Heart right ventricle (tissue), 16 donors: Measurements from ENCODE around the gene CMTM7. TPM values are rescaled to one million over a fixed set of nuclear protein-coding genes. Genes with fewer than 3 reads are reported as not detected.

Source experiments
- ATAC-seq, 8 donors: fragments of 200-7000 bp; cut with Tn5 transposase; one replicate each; pipeline ENCODE4 v1.9.1; 2020; ENCODE audit warnings: mild to moderate bottlenecking in 8 of 8, moderate library complexity in 8 of 8, moderate number of reproducible peaks in 1 of 8
- DNase-seq, 2 donors: peaks; one replicate each; pipeline ENCODE4 v3.0.0-alpha.2; 2020
- H3K27ac ChIP-seq, 10 donors: fragments of 200-600 bp; sonication (generic) in 2 of 10; one replicate each; pipeline versions ENCODE4 v1.5.0 to v1.8.0; 2020 to 2022; ENCODE audit warnings: mild to moderate bottlenecking in 3 of 10
- H3K27me3 ChIP-seq, 7 donors: fragments of 200-600 bp; one replicate each; pipeline ENCODE4 v1.8.0; 2021 to 2022; ENCODE audit warnings: mild to moderate bottlenecking in 2 of 7
- H3K36me3 ChIP-seq, 9 donors: fragments of 200-600 bp; sonication (generic) in 1 of 9; one replicate each; pipeline versions ENCODE4 v1.5.0 to v1.8.0; 2020 to 2022; ENCODE audit warnings: mild to moderate bottlenecking in 2 of 9
- H3K4me1 ChIP-seq, 9 donors: fragments of 200-600 bp; sonication (generic) in 1 of 9; one replicate each; pipeline versions ENCODE4 v1.5.0 to v1.8.0; 2020 to 2022; ENCODE audit warnings: mild to moderate bottlenecking in 4 of 9
- H3K4me3 ChIP-seq, 10 donors: fragments of 200-600 bp; sonication (generic) in 2 of 10; one replicate each; pipeline versions ENCODE4 v1.5.0 to v1.8.0; 2020 to 2022; ENCODE audit warnings: mild to moderate bottlenecking in 7 of 10, moderate library complexity in 2 of 10
- H3K9me3 ChIP-seq, 11 donors: fragments of 200-600 bp in 10 of 11; sonication (generic) in 2 of 11; one replicate each; pipeline versions ENCODE4 v1.5.0 to v1.8.0; 2013 to 2022; ENCODE audit warnings: mild to moderate bottlenecking in 2 of 11, control low read depth in 1 of 11, moderate library complexity in 1 of 11
- WGBS, 2 donors: extraction: QIAGEN DNeasy Blood & Tissue Kit; methylation state at CpG; one replicate each; pipeline ENCODE4 v1.1.7; 2013; ENCODE audit warnings: inconsistent platforms in 1 of 2; 5-methylcytosine and 5-hydroxymethylcytosine counted together
- intact Hi-C, 10 donors: fragments of 100-400 bp; cut with DNase I; formaldehyde crosslinking; loops; one replicate each; pipeline versions ENCODE4 v1.11.1 to v1.14.2; 2022
- polyA plus RNA-seq, 2 donors: library from polyadenylated mRNA; stranded (reverse); fragments of 200-250 nt; gene quantifications; one replicate each; pipeline ENCODE4 v1.2.3, GENCODE V29; 2013
- total RNA-seq, 10 donors: library from RNA; stranded (reverse); fragmentation: NEBNext Ultra II Directional in 3 of 10; extraction: Animal tissue kit (Norgen Biotek cat#: 25700) in 3 of 10; gene quantifications; one replicate each; pipeline versions ENCODE4 v1.2.1 to v1.2.4, GENCODE V29; 2021 to 2023
- TF ChIP-seq, protein P1 (sequence below), 9 donors: fragments of 200-600 bp; sonication (generic) in 2 of 9; IDR thresholded peaks; one replicate each; pipeline versions ENCODE4 v1.5.0 to v1.8.0; 2021 to 2022; ENCODE audit warnings: antibody characterized with exemption in 9 of 9, mild to moderate bottlenecking in 5 of 9, moderate library complexity in 1 of 9
- donor health status: Arrhythmogenic right ventricular cardiomyopathy.
- donor health status: ischemic (EF 13 %, LVEDD 7.1; RV severe dilation, severe dysfunction).
- donor health status: healthy with polysubstance abuse.
- donor health status: DM: no; HTN: yes; CAD: no.
- donor health status: DM: no; HTN: no; CAD: no.
- donor health status: ischemic (EF 25% LVEDD 6.9; RV normal size, moderate dysfunction).
- donor health status: ischemic (EF 25% LVEDD 5.7; RV mildly dilated, moderate dysfunction).
- donor health status: healthy.
- donor health status: DM: yes; HTN: yes; CAD: no.
- donor health status: Ischemic cardiomyopathy.
- donor health status: ischemic (EF 35%, LVEDD 5.7; RV mildly dilated, moderate dysfunction).
- donor health status: nonischemic (EF 11% LVEDD 7.7; RV severe dilation, severe dysfunction).
- donor health status: DM: yes; HTN: yes; CAD: no.
- donor health status: PGD.
- donor health status: ischemic (EF 29% LVEDD 5.4; RV normal size, mild dysfunction).
- donor health status: nonischemic (EF 23%, LVEDD 6.1; RV moderate dilation, normal function).

Gene CMTM7
- total and polyA plus RNA-seq, 12 donors, result 1.7 to 9.2 (median 3.0) TPM

DNA sequence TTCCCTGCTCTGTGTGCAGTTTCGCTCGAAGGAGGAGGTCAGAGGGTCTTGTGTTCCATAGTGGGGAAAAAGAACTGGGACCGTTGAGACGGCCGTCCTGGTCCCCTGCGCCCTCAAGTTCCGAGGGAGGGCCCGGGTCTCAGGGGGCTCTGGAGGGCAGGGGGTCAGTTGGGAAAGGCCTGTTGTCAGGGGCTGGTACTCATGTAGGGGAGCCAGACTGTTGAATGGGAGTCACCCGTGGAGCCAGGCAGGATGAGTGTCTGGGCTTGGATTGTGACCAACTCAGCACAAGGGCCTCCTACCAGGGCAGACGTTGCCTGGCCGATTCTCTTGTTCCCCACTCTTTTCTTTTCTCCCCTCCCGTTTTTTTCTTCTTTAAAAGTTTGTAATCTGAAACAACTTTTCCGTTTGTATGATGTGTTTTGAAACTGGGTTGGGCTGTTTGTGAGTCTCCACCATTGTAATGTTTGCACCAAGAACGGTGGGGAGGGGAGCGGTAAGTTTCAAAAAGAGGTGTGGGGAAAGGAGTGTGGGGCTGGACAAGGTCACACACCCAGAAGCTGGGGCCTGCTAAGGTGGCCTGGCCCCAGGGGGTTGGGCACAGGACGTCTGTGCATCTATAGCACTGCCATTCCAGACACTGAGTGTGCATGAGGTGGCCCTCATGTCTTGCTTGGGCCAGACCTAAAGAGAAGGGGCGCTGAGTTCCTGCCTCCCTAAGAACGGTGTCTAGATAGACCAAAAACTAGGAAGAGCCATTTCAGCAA, 1.1 kb downstream of the CMTM7 start:
- WGBS, 2 donors, result 33 to 38% methylated on average over 18 of the region's 18 CpGs
- Histone ChIP-seq H3K27ac (peak overlapping the region in 9 of 10 donors; percentile 80 to 96 (median 88)), H3K36me3 (no peaks in the 10 kb centered on the region), H3K4me1 (peaks cover 0 to 41% (median 12%) of the 10 kb centered on the region in 9 donors), H3K27me3 (no peaks in the 10 kb centered on the region), H3K9me3 (no peaks in the 10 kb centered on the region), H3K4me3 (peak overlapping the region; percentile 58 to 95 (median 76))
- TF ChIP-seq, protein P1, sequence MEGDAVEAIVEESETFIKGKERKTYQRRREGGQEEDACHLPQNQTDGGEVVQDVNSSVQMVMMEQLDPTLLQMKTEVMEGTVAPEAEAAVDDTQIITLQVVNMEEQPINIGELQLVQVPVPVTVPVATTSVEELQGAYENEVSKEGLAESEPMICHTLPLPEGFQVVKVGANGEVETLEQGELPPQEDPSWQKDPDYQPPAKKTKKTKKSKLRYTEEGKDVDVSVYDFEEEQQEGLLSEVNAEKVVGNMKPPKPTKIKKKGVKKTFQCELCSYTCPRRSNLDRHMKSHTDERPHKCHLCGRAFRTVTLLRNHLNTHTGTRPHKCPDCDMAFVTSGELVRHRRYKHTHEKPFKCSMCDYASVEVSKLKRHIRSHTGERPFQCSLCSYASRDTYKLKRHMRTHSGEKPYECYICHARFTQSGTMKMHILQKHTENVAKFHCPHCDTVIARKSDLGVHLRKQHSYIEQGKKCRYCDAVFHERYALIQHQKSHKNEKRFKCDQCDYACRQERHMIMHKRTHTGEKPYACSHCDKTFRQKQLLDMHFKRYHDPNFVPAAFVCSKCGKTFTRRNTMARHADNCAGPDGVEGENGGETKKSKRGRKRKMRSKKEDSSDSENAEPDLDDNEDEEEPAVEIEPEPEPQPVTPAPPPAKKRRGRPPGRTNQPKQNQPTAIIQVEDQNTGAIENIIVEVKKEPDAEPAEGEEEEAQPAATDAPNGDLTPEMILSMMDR (IDR thresholded peaks at IDR 0.05), result peak in 1 of 9 donors; percentile 3
- DNase-seq (peak; percentile 30 to 59), ATAC-seq (peak; percentile 55 to 83 (median 69))
- intact Hi-C loops, result loop anchor here in 3 of 10 donors (5.0 to 10.0 kb wide), 3 partner anchors 75 to 218 kb away; no protein-coding TSS in a partner anchor

- Histone ChIP-seq H3K4me3 (no peak overlapping the region), H3K27me3 (no peaks in the 10 kb centered on the region), H3K36me3 (no peaks in the 10 kb centered on the region), H3K4me1 (peaks cover 0 to 69% (median 31%) of the 10 kb centered on the region in 9 donors), H3K27ac (peak overlapping the region in 1 of 10 donors; percentile 12), H3K9me3 (no peaks in the 10 kb centered on the region)
- DNase-seq (no peak), ATAC-seq (no peak)
- WGBS, 2 donors, result 25 to 30% methylated on average over 2 of the region's 2 CpGs
- TF ChIP-seq, protein P1 (IDR thresholded peaks at IDR 0.05), result no peak
- intact Hi-C loops, result loop anchor here in 6 of 10 donors (5.0 to 10.0 kb wide), 5 partner anchors 72 to 221 kb away; no protein-coding TSS in a partner anchor
Observed at GRCh38 chr3:32395496-32395895, 3.8 kb downstream of the CMTM7 start.

GRCh38 chr3:32397941-32398340, 6.3 kb downstream of the CMTM7 start:
- H3K36me3 ChIP-seq, result no peaks in the 10 kb centered on the region
- WGBS, 2 donors, result 51 to 69% methylated on average over 2 of the region's 2 CpGs
- peaks cover 4 to 79% (median 37%) of the 10 kb centered on the region in 9 donors for H3K4me1 ChIP-seq
- no peaks in the 10 kb centered on the region for H3K9me3 ChIP-seq
- TF ChIP-seq, protein P1 (IDR thresholded peaks at IDR 0.05), result no peak
- peak overlapping the region in 3 of 10 donors; percentile 48 to 70 (median 65) for H3K27ac ChIP-seq
- no peak overlapping the region for H3K4me3 ChIP-seq
- no peaks in the 10 kb centered on the region for H3K27me3 ChIP-seq
- intact Hi-C loops, result loop anchor here in 6 of 10 donors (2.0 to 10.0 kb wide), 7 partner anchors 23 to 223 kb away; no protein-coding TSS in a partner anchor
- DNase-seq (no peak), ATAC-seq (no peak)

- WGBS, 2 donors, result 37 to 57% methylated on average over 10 of the region's 10 CpGs
- Histone ChIP-seq H3K36me3 (no peaks in the 10 kb centered on the region), H3K27me3 (no peaks in the 10 kb centered on the region), H3K4me3 (no peak overlapping the region), H3K9me3 (no peaks in the 10 kb centered on the region), H3K27ac (peak overlapping the region in 7 of 10 donors; percentile 17 to 70 (median 48)), H3K4me1 (peaks cover 4 to 79% (median 34%) of the 10 kb centered on the region in 9 donors)
- DNase-seq, result peak; percentile 36 to 56
- TF ChIP-seq, protein P1 (IDR thresholded peaks at IDR 0.05), result no peak
- peak in 5 of 8 donors; percentile 36 to 71 (median 49) for ATAC-seq
- intact Hi-C loops, result loop anchor here in 6 of 10 donors (2.0 to 10.0 kb wide), 7 partner anchors 24 to 224 kb away; no protein-coding TSS in a partner anchor
Observed at GRCh38 chr3:32398531-32398930, 6.9 kb downstream of the CMTM7 start.
